ENCODE results near the gene TBC1D30. TPM values are rescaled to one million over a fixed set of nuclear protein-coding genes. Genes with fewer than 3 reads are reported as not detected.

The TBC1D30 gene
- total RNA-seq, 4 donors from 2014 or later = 0.35 to 6.7 (median 2.5) TPM

GRCh38 chr12:64876388-64877071 is 52.1 kb downstream of the TBC1D30 start:
- Histone ChIP-seq H3K9me3 (no peaks in the 10 kb centered on the region), H3K27me3 (no peaks in the 10 kb centered on the region), H3K4me3 (no peak overlapping the region), H3K4me1 (no peaks in the 10 kb centered on the region), H3K36me3 (peaks cover 0 to 4% of the 10 kb centered on the region in 2 donors), H3K27ac (no peak overlapping the region)
- ATAC-seq = no peak
- TF ChIP-seq CTCF (IDR thresholded peaks at IDR 0.05) = no peak
- TF ChIP-seq EP300 (IDR thresholded peaks at IDR 0.05) = no peak
- no peak for TF ChIP-seq POLR2A (IDR thresholded peaks at IDR 0.05)
- TF ChIP-seq POLR2AphosphoS5 (IDR thresholded peaks at IDR 0.05) = no peak
- WGBS, 2 donors (ENCODE audit: low coverage in 1 of 2) = 83 to 90% methylated on average over 7 to 12 of the region's 12 CpGs

- no peak overlapping the region for H3K4me3 ChIP-seq
- H3K9me3 ChIP-seq = no peaks in the 10 kb centered on the region
- ATAC-seq = no peak
- no peak overlapping the region for H3K27ac ChIP-seq
- no peaks in the 10 kb centered on the region for H3K4me1 ChIP-seq
- no peaks in the 10 kb centered on the region for H3K27me3 ChIP-seq
- no peak for TF ChIP-seq POLR2A (IDR thresholded peaks at IDR 0.05)
- no peak for TF ChIP-seq CTCF (IDR thresholded peaks at IDR 0.05)
- no peak for TF ChIP-seq POLR2AphosphoS5 (IDR thresholded peaks at IDR 0.05)
- no peak for TF ChIP-seq EP300 (IDR thresholded peaks at IDR 0.05)
- 70 to 82% methylated on average over 3 of the region's 3 CpGs for WGBS, 2 donors (ENCODE audit: low coverage in 1 of 2)
- H3K36me3 ChIP-seq = peaks cover 0 to 4% of the 10 kb centered on the region in 2 donors
These were observed 53.0 kb downstream of the TBC1D30 start for GRCh38 chr12:64877363-64878004.

- Histone ChIP-seq H3K4me1 (no peaks in the 10 kb centered on the region), H3K4me3 (no peak overlapping the region), H3K9me3 (no peaks in the 10 kb centered on the region), H3K27ac (no peak overlapping the region), H3K27me3 (no peaks in the 10 kb centered on the region), H3K36me3 (no peaks in the 10 kb centered on the region)
- ATAC-seq = no peak
- TF ChIP-seq POLR2AphosphoS5 (IDR thresholded peaks at IDR 0.05) (no peak), CTCF (IDR thresholded peaks at IDR 0.05) (no peak), EP300 (IDR thresholded peaks at IDR 0.05) (no peak), POLR2A (IDR thresholded peaks at IDR 0.05) (no peak)
- WGBS, 2 donors (ENCODE audit: low coverage in 1 of 2) = 92 to 93% methylated on average over 2 of the region's 3 CpGs
These were observed 58.2 kb downstream of the TBC1D30 start for GRCh38 chr12:64882687-64883086.

GRCh38 chr12:64883264-64884163 is 59.1 kb downstream of the TBC1D30 start:
- Histone ChIP-seq H3K36me3 (no peaks in the 10 kb centered on the region), H3K4me1 (no peaks in the 10 kb centered on the region), H3K27me3 (no peaks in the 10 kb centered on the region), H3K4me3 (no peak overlapping the region), H3K27ac (no peak overlapping the region), H3K9me3 (no peaks in the 10 kb centered on the region)
- no peak for TF ChIP-seq EP300 (IDR thresholded peaks at IDR 0.05)
- no peak for TF ChIP-seq POLR2AphosphoS5 (IDR thresholded peaks at IDR 0.05)
- no peak for TF ChIP-seq CTCF (IDR thresholded peaks at IDR 0.05)
- TF ChIP-seq POLR2A (IDR thresholded peaks at IDR 0.05) = no peak
- 52 to 62% methylated on average over 9 to 12 of the region's 17 CpGs for WGBS, 2 donors (ENCODE audit: low coverage in 1 of 2)
- ATAC-seq = no peak

Measured in gastroesophageal sphincter (tissue), 4 donors.